Activated CD4-positive, alpha-beta T cell treated with anti-CD3 and anti-CD28 coated beads, Interleukin-2, amount 10 ng/mL, durations not matched to agents 24 days and 14 days (primary cell): ENCODE measurements around the gene COL4A2. TPM values are rescaled to one million over a fixed set of nuclear protein-coding genes. Genes with fewer than 3 reads are reported as not detected.
"Not testable (repeated sequence)": the region's sequence is repeated elsewhere in the genome, so short reads cannot be mapped to it uniquely, and the experiment has no call there.

Experiments
- DNase-seq: peaks from one replicate; pipeline ENCODE4 v3.0.0; 2022
- H3K27ac Mint-ChIP-seq: one replicate; pipeline ENCODE4 v1.8.0; 2022; ENCODE audit warnings: mild to moderate bottlenecking, mixed read lengths
- H3K27me3 Mint-ChIP-seq: one replicate; pipeline ENCODE4 v1.8.0; 2022; ENCODE audit warnings: mixed read lengths
- H3K36me3 Mint-ChIP-seq: one replicate; pipeline ENCODE4 v1.8.0; 2022; ENCODE audit warnings: low read depth, mild to moderate bottlenecking, mixed read lengths
- H3K4me1 Mint-ChIP-seq: one replicate; pipeline ENCODE4 v1.8.0; 2021; ENCODE audit warnings: mixed read lengths
- H3K4me3 Mint-ChIP-seq: one replicate; pipeline ENCODE4 v1.8.0; 2022; ENCODE audit warnings: mild to moderate bottlenecking, moderate library complexity, mixed read lengths
- H3K9me3 Mint-ChIP-seq: one replicate; pipeline ENCODE4 v1.8.0; 2021; ENCODE audit warnings: mixed read lengths
- intact Hi-C: fragments of 100-400 bp; cut with micrococcal nuclease; formaldehyde crosslinking; loops from one replicate; pipeline ENCODE4 v1.15.1; 2023
- total RNA-seq: library from RNA; stranded (reverse); gene quantifications from 2 replicates; pipeline ENCODE4 v1.2.3, GENCODE V29; 2022

The COL4A2 gene
- total RNA-seq, 1 donor from 2014 or later = not detected

GRCh38 chr13:110447801-110448200 is 140.7 kb downstream of the COL4A2 start:
- H3K9me3 Mint-ChIP-seq = no peaks in the 10 kb centered on the region
- H3K4me3 Mint-ChIP-seq = no peak overlapping the region
- DNase-seq = no peak

GRCh38 chr13:110448230-110448629 is 141.1 kb downstream of the COL4A2 start:
- Mint-ChIP-seq H3K9me3 (no peaks in the 10 kb centered on the region), H3K36me3 (no peaks in the 10 kb centered on the region)
- intact Hi-C loops = no loop called here

More at GRCh38 chr13:110447801-110448200, 140.7 kb downstream of the COL4A2 start:
- no peak overlapping the region for H3K27ac Mint-ChIP-seq
- intact Hi-C loops = no loop called here
- H3K4me1 Mint-ChIP-seq = no peaks in the 10 kb centered on the region
- no peaks in the 10 kb centered on the region for H3K36me3 Mint-ChIP-seq
- H3K27me3 Mint-ChIP-seq = peaks cover 18% of the 10 kb centered on the region

GRCh38 chr13:110448677-110449076 is 141.6 kb downstream of the COL4A2 start:
- no peak for DNase-seq
- H3K4me3 Mint-ChIP-seq = no peak overlapping the region
- peaks cover 20% of the 10 kb centered on the region for H3K27me3 Mint-ChIP-seq
- no peaks in the 10 kb centered on the region for H3K36me3 Mint-ChIP-seq
- no peak overlapping the region for H3K27ac Mint-ChIP-seq
- H3K4me1 Mint-ChIP-seq = no peaks in the 10 kb centered on the region
- intact Hi-C loops = no loop called here
- H3K9me3 Mint-ChIP-seq = no peaks in the 10 kb centered on the region

More at GRCh38 chr13:110448230-110448629, 141.1 kb downstream of the COL4A2 start:
- no peaks in the 10 kb centered on the region for H3K4me1 Mint-ChIP-seq
- no peak overlapping the region for H3K4me3 Mint-ChIP-seq
- H3K27me3 Mint-ChIP-seq = peaks cover 18% of the 10 kb centered on the region
- DNase-seq = no peak
- H3K27ac Mint-ChIP-seq = no peak overlapping the region

- intact Hi-C loops = no loop called here
- H3K4me1 Mint-ChIP-seq = no peaks in the 10 kb centered on the region
- no peak overlapping the region for H3K27ac Mint-ChIP-seq
- no peaks in the 10 kb centered on the region for H3K9me3 Mint-ChIP-seq
- DNase-seq = no peak
- no peak overlapping the region for H3K4me3 Mint-ChIP-seq
- peaks cover 20% of the 10 kb centered on the region for H3K27me3 Mint-ChIP-seq
- H3K36me3 Mint-ChIP-seq = no peaks in the 10 kb centered on the region
These were observed 142.3 kb downstream of the COL4A2 start for GRCh38 chr13:110449219-110450015.

- intact Hi-C loops = no loop called here
- no peak for DNase-seq
- Mint-ChIP-seq H3K27me3 (peaks cover 20% of the 10 kb centered on the region), H3K4me3 (no peak overlapping the region), H3K9me3 (no peaks in the 10 kb centered on the region), H3K4me1 (no peaks in the 10 kb centered on the region), H3K36me3 (no peaks in the 10 kb centered on the region), H3K27ac (no peak overlapping the region)
These were observed 143.2 kb downstream of the COL4A2 start for GRCh38 chr13:110450016-110450900.

GRCh38 chr13:110450941-110451730 is 144.1 kb downstream of the COL4A2 start:
- H3K27me3 Mint-ChIP-seq = peaks cover 25% of the 10 kb centered on the region
- intact Hi-C loops = no loop called here
- H3K9me3 Mint-ChIP-seq = no peaks in the 10 kb centered on the region
- H3K4me1 Mint-ChIP-seq = peaks cover 3% of the 10 kb centered on the region
- H3K36me3 Mint-ChIP-seq = no peaks in the 10 kb centered on the region
- no peak overlapping the region for H3K27ac Mint-ChIP-seq
- DNase-seq = no peak
- no peak overlapping the region for H3K4me3 Mint-ChIP-seq

GRCh38 chr13:110453091-110453490 is 146.0 kb downstream of the COL4A2 start:
- H3K27ac Mint-ChIP-seq = not testable (repeated sequence)

GRCh38 chr13:110453797-110454196 is 146.7 kb downstream of the COL4A2 start:
- Mint-ChIP-seq H3K4me1 (peaks cover 4% of the 10 kb centered on the region), H3K36me3 (no peaks in the 10 kb centered on the region), H3K27me3 (peaks cover 21% of the 10 kb centered on the region), H3K27ac (no peak overlapping the region), H3K9me3 (no peaks in the 10 kb centered on the region), H3K4me3 (no peak overlapping the region)
- intact Hi-C loops = no loop called here
- DNase-seq = no peak

More at GRCh38 chr13:110453091-110453490, 146.0 kb downstream of the COL4A2 start:
- intact Hi-C loops, H3K4me1 Mint-ChIP-seq, H3K4me3 Mint-ChIP-seq, H3K9me3 Mint-ChIP-seq, H3K36me3 Mint-ChIP-seq, DNase-seq: not testable (repeated sequence)
- peaks cover 21% of the 10 kb centered on the region for H3K27me3 Mint-ChIP-seq

- no peak for DNase-seq
- no peak overlapping the region for H3K27ac Mint-ChIP-seq
- intact Hi-C loops = no loop called here
- H3K9me3 Mint-ChIP-seq = no peaks in the 10 kb centered on the region
- H3K27me3 Mint-ChIP-seq = peaks cover 19% of the 10 kb centered on the region
- H3K36me3 Mint-ChIP-seq = no peaks in the 10 kb centered on the region
- peaks cover 4% of the 10 kb centered on the region for H3K4me1 Mint-ChIP-seq
- no peak overlapping the region for H3K4me3 Mint-ChIP-seq
These were observed 147.3 kb downstream of the COL4A2 start for GRCh38 chr13:110454227-110454859.

GRCh38 chr13:110454956-110455355 is 147.9 kb downstream of the COL4A2 start:
- Mint-ChIP-seq H3K27ac (no peak overlapping the region), H3K4me3 (no peak overlapping the region)
- intact Hi-C loops = loop anchor here (5.0 kb wide), 2 partner anchors 107 to 162 kb away; partner anchors contain the start of genes NAXD and RAB20

GRCh38 chr13:110455444-110455843 is 148.4 kb downstream of the COL4A2 start:
- Mint-ChIP-seq H3K27me3 (peaks cover 19% of the 10 kb centered on the region), H3K4me3 (no peak overlapping the region), H3K9me3 (no peaks in the 10 kb centered on the region), H3K36me3 (no peaks in the 10 kb centered on the region), H3K4me1 (peaks cover 4% of the 10 kb centered on the region), H3K27ac (no peak overlapping the region)
- intact Hi-C loops = loop anchor here (5.0 kb wide), 2 partner anchors 107 to 162 kb away; partner anchors contain the start of genes NAXD and RAB20
- DNase-seq = no peak

More at GRCh38 chr13:110454956-110455355, 147.9 kb downstream of the COL4A2 start:
- H3K27me3 Mint-ChIP-seq = peaks cover 19% of the 10 kb centered on the region
- DNase-seq = no peak
- H3K36me3 Mint-ChIP-seq = no peaks in the 10 kb centered on the region
- peaks cover 4% of the 10 kb centered on the region for H3K4me1 Mint-ChIP-seq
- H3K9me3 Mint-ChIP-seq = no peaks in the 10 kb centered on the region

GRCh38 chr13:110455941-110456340 is 148.9 kb downstream of the COL4A2 start:
- H3K9me3 Mint-ChIP-seq = no peaks in the 10 kb centered on the region
- peak overlapping the region; percentile 2 for H3K27ac Mint-ChIP-seq
- peaks cover 22% of the 10 kb centered on the region for H3K27me3 Mint-ChIP-seq
- peaks cover 4% of the 10 kb centered on the region for H3K4me1 Mint-ChIP-seq
- no peaks in the 10 kb centered on the region for H3K36me3 Mint-ChIP-seq
- peak; percentile 89 for DNase-seq
- peak overlapping the region; percentile 64 for H3K4me3 Mint-ChIP-seq
- intact Hi-C loops = loop anchor here (1.0 to 5.0 kb wide), 4 partner anchors 106 to 363 kb away; partner anchors contain the start of genes NAXD and RAB20

GRCh38 chr13:110456550-110456949 is 149.5 kb downstream of the COL4A2 start:
- no peak for DNase-seq
- Mint-ChIP-seq H3K9me3 (no peaks in the 10 kb centered on the region), H3K4me1 (peaks cover 4% of the 10 kb centered on the region), H3K27ac (no peak overlapping the region), H3K36me3 (no peaks in the 10 kb centered on the region), H3K27me3 (peaks cover 18% of the 10 kb centered on the region), H3K4me3 (no peak overlapping the region)
- intact Hi-C loops = loop anchor here (1.0 to 5.0 kb wide), 4 partner anchors 106 to 363 kb away; partner anchors contain the start of genes NAXD and RAB20
